ENCODE results near the gene APOBEC3B.
"Not testable (repeated sequence)": the region's sequence is repeated elsewhere in the genome, so short reads cannot be mapped to it uniquely, and the experiment has no call there.

APOBEC3B gene

DNA sequence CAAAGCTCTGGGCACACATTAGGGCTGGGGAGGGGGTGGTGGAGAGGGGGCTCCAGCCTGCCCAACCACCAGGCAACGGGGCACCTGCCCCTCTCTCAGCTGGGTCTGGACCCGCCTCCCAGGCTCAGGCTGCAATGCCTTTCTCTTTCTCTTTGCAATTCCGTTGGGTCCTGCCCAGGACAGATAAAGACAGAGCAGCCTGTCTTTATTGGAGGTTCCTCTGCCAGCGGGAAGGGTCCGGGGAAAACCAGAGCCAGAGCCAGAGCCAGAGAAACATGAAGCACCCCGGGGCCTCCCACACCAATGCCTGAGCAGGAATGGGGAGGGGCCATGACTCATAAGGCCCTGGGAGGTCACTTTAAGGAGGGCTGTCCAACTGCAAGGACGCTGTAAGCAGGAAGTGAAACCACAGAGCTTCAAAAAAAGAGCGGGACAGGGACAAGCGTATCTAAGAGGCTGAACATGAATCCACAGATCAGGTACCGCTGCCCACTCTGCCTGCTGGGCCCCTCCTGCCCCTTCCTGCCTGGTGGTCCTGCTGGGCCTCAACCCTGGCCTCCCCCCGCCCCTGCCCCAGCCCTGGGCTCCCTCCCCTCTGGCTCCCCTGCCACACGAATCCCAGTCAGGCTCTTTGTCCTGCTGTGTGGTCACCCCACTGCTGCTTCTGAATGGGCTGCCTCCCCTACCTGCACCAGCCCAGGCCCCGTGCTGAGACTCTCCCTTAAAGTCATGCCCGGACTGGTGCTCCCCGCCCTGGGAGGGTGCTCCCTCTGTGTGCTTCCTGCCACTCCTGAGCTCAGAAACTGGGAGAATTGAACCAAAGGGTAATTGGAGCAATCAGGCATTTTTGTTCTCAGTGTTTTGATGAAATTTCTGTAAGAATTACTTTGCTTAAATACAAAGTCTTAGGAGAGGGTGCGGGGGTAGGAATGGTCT is at the start of gene APOBEC3B:
Gene APOBEC3B (plus strand): TSS at position 356 of the 936 bp plus-strand sequence. CDS start 107 bp downstream, at position 463.
- no peak for DNase-seq

DNA sequence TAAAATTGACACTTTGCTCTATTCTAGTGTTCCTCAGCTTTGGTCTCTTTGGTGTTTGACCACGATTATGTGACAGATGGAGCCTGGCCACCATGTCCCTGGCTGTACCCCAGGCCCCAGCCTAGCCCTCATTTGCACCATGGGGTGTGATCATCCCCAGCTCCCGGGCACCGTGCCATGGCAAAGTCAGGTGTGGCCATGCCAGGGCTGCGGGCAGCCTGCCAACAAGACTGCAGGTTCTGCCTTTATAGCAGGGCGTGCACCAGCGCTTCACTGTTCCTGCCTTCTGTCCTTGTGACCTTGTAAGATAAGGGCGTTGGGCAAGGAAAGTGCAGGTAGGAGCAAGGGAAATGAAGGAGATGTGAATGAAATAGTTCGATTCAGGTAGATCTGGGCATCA is 47.1 kb upstream of the APOBEC3B start:
- no peak for DNase-seq

DNA sequence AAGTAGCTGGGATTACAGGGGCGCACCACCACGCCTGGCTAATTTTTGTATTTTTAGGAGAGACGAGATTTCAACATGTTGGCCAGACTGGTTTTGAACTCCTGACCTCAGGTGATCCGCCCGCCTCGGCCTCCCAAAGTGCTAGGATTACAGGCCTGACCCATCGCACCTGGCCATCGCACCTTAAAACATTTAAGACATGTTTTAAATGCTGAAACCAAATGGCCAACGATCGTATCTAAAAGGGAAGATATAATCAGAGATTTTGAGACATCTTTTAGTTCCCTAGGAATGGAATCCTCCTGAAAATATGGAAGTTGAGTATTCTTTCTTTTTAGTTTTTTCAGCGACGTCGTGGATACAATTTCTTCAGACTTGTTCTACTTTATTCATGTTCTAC is 46.5 kb upstream of the APOBEC3B start:
- no peak for DNase-seq

DNA sequence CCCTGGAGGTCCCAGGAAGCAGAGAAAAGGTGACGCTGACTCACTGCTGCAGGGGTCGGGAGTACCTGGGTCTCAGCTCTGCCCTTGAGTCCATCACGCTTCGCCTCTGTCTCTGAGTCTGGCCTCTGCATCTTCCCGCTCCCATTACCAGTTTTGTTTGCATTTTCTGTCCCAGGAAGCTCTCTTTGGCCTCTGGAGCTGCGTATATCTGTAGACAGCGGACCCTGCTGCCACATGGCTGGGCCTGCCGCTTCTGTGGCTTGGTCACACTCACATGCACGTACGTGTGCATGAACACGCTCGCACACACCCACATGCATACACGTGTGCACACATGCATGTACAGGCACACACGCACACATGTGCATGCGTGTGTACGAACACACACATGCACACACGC is 45.6 kb upstream of the APOBEC3B start:
- no peak for DNase-seq

DNA sequence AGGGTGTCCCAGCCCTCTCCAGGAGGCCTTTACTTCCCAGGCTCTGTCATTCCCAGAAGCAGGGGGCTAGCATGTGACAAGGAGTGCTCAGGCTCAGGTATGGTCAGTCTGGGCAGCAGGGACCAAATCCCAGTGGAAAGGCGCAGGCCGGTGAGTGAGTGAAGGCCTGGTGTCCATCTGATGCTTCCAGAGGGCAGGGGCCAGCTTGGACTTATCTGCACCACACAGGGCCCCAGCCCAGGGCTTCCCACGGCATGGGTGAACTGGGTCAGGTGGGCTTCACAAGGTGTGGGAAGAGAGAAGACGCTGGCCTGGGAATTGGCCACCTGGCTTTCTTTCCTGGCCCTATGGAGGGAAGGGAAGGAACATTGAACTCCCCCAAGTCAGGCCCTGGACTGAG is 45.1 kb upstream of the APOBEC3B start:
- no peak for DNase-seq

DNA sequence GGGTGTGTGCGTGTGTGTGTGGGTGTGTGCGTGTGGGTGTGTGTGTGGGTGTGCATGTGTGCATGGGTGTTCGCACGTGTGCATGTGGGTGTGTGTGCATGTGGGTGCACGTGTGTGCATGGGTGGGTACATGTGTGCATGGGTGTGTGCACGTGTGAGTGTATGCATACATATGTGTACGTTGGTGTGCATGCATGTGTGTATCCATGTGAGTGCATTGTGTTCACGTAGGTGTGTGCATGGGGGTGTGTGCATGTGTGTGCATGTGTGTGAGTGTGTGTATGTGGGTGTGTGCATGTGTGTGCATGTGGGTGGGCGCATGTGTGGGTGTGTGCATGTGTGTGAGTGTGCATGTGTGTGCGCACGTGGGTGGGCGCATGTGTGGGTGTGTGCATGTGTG is 44.6 kb upstream of the APOBEC3B start:
- no peak for DNase-seq

DNA sequence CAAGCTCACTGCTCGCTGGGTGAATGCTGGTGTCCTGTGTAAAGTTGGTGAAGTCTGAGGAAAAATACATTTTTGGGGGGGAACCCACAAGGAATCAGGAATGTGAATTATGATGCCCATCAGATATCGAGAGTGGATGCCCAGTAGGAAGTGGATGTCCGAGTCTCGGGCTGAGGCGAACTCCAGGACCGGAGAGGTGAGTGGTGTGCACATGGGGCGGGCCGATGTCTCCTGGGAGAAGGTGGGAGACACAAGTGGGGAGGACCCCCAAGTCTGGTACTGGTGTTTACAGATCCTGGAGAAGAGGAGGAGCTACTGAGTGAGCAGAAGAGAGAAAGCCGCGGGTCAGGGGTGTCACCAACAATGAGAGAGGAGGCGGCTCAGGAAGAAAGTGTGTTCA is 43.9 kb upstream of the APOBEC3B start:
- no peak for DNase-seq

DNA sequence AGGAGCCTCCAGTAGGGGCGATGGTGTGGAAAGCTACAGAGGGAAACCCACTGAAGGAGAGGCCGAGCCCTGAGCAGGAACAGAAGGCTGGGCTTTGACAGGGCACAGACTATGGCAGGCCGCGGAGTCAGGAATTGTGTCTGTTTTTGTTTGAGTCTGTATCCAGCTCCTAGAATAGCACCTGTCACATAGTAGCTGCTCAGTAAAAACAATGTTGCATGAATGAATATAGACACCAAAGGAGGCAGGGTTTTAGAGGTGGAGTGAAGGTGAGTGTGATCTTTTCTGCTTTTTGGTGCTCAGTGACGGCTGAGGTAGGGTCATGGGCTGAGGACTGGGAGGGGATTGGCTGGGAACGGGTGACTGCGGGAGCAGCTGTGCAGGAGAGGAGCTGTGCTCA is 43.2 kb upstream of the APOBEC3B start:
- DNase-seq: no peak

DNA sequence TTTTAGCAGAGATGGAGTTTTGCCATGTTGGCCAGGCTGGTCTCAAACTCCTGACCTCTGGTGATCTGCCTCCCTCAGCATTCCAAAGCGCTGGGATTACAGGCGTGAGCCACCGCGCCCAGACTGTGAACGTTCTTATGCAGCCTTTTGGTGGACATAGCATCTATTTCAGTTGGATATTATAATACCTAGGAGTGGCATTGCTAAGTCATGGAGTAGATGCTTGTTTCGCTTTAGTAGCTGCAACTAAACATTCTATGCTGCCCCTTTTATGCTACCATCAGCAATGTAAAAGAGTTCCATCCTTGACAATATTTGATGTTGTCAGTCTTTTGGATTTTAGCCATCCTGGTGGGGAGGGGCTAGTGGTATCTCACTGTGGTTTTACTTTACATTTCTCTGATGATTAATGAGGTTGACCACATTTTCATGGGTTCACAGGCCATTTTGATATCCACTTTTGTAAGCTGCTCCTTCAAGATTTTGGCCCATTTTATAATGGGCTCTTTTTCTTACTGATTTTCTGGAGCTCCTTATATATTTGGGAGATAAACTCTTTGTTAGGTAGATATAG is 41.2 kb upstream of the APOBEC3B start:
- DNase-seq: no peak

DNA sequence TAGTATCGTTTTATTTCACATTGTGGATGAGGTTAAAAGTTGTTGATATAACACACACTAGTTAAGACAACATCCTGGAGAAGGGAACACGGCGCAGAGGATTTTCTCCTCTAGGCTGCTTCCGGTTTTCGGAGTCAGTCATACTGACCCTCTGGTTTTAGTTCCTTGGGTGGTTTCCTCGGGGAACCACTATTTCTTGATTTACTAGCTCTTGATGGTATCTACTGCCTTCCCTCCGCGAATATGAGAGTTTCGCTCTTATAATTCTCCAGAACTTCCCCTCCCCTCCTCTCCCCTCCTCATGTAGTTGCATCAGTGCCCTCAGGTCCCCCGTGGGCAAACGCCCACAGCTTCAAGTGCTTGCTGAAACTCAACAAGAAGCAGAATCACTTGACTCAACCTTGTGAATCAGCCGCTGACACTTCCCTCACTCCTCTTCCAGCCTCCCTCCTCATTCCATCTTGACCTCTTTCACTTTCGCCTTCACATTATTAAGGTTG is 40.6 kb upstream of the APOBEC3B start:
- DNase-seq: no peak

DNA sequence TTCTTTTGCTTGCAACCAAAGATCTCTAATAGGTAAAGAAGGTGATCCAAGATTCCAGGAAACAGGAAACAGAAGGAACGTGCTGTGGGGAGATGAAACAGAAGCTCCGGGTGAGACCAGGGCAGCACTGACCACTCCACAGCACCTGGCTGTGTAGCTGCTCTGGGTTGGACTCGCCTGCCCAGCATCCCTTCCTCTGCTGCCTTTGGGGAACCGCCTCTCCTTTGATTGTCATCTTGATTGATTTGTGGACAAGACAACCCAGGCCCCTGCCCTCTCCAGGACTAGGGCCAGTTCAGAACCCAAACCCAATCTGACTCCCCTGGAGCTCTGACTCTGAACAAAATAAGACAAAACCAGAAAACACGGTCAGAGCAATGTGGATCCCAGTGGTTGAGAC is 39.4 kb upstream of the APOBEC3B start:
- DNase-seq: no peak

DNA sequence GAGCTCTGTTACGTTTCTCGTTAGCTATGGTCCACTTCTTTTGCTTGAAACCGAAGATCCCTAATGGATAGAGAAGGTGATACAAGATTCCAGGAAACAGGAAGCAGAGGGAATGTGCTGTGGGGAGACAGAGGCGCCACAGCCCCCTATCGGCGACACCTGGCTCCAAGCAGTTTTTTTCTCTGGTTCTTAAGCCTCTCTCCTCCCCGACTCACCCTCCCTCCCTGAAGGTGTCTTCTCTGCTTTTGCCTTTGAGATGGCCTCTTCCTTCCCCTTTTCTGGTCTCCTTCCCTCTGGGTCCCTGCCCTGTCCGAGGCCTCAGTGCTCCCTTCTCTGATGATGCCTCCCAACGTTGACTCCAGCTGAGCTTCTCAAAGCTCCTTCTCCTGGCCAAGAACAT is 38.9 kb upstream of the APOBEC3B start:
- no peak for DNase-seq

DNA sequence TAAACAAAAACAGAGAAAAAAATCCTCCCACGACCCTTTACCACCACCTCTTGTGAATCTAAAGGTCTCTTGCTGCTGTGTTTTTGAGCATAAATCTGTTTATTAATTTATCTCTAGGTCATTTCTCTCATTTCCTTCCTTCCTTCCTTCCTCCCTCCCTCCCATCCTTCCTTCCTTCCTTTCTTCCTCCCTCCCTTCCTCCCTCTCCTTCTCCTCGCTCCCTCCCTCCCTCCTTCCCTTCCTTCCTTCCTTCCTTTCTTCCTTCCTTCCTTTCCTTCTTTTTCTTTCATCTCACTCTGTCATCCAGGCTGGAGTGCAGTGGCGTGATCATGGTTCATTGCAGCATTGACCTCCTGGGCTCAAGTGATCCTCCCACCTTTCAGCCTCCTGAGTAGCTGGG is 38.3 kb upstream of the APOBEC3B start:
- no peak for DNase-seq

DNA sequence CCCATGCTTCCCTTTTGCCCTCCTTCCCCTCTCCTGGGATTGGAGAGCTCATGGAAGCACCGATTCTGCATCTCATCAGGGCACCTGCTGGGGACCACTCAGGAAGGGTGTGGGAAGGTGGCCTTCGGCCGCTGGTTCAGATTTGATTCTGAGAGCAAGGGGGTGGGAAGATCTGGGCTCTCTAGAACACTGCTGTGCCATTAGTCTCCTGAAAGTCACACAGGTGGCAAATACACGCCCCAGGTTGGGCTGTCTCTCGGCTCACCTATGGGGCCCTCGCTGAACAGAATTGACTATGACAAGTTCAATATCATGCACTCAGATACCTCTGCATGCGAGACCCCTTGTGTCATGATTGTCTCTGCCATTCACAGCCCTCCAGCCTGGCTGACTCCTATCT is 37.5 kb upstream of the APOBEC3B start:
- no peak for DNase-seq

DNA sequence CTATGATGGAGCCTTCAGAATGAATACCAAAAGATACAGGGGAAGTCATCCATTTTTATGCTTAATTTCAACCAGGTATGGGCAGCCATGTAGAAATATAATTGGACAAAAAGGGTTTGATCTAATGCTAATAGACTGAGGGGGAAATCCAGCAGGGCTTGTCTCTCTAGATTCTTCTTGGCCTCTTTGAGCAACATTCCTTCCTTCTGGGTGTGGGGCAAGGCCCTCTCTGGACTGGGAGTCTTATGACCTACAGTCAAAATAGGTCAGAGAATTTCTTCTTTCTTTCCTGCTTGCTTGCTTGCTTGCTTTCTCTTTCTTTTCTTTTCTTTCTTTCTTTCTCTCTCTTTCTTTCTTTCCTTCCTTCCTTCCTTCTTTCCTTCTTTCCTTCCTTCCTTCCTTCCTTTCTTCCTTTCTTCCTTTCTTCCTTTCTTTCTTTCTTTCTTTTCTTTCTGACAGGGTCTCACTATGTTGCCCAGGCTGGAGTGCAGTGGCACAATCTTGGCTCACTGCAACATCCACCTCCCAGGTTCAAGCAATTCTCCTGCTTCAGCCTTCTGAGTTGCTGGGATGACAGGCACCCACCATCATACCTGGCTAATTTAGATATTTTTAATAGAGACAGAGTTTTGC is 36.3 kb upstream of the APOBEC3B start:
- not testable (repeated sequence) for DNase-seq

DNA sequence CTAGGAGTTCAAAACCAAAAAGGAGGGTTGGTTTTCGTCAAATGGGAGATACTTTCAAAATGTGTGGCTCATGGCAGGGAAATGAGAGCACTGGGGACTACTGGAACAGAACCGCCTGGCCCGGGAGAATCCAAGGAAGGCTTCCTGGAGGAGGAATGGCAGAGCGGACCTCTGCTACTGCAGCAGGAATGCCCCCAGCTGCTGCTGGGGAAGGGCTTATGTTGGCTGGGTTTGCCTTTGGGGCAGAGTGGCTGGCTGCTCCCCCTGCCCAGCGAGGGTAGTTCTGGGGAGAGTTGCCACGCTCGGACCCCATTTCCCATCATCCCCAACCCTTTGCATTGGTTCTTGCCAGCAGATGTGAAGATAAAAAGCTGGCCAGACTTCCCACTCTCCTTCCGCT is 35.4 kb upstream of the APOBEC3B start:
- DNase-seq: no peak

DNA sequence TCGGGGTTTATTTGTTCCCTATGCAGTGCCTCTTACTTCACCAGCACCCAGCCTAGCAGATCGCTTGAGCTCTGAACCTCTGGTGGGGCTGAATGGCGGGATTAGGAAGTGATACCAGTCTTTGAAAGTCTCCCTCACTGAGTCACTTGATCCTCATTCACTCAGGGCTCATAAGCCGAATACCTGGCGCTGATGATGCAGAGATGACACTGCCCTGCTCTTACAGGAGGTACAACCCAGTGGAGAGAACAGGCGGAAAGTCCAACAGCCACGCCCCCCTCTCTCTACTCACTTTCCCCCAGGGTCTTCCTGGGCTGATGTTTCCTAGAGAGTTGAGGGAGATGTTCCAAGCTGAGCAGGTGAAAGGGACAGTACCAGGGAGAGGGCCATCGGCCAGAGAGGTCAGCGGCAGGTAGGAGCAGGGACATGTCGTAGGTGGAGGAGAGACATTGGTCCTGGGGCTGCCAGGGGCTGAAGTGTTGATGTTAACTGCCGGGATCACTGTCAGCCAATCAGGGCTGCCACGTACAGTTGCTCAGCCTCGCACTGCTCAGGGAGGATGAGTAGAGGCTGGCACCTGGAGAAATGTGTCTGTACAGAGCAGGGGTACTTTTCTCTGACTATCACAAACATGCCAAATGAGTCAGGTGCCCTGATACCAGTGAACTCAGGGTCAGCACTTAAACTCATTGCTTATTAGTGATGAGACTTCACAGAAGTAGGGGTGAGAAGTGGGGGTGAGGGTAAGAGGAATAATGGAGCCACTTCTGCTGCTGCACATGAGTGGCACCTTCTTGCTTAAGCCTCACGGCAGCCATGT is 34.6 kb upstream of the APOBEC3B start:
- no peak for DNase-seq

DNA sequence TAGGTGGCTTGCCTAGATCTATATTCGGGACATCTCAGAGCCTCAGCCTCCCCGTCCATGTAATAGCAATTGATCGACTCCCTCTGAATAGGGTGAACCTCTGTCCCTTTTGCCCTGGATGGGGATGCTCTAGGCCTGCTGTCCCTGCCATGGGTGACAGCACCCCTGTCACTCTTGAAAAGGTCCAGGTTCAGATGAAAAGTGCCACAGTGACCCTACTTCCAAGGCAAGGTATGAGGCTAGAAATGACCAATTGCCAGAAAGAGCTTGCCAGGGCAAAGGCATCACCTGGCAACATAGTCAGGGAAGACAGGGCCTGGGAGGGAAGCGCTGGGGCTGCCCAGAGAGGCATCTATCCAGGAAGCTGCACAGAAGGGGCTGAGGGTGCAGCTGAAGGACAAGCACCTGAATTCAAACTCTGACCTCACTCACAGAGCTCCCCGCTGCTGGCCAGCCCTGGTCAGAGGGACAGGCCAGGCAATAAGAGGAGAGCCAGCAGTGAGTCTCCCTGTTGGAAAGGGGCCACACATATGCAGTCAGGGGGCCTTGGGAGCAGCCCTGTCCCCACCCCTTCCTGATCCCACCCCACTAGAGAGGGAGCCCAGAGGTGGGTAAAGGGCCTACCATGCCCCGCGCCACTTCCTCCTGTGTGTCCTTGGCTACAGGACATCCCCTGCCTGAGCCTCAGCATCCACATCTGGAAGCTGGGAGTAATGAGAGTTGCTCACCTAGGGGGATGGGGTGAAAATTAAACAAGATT is 33.8 kb upstream of the APOBEC3B start:
- no peak for DNase-seq

DNA sequence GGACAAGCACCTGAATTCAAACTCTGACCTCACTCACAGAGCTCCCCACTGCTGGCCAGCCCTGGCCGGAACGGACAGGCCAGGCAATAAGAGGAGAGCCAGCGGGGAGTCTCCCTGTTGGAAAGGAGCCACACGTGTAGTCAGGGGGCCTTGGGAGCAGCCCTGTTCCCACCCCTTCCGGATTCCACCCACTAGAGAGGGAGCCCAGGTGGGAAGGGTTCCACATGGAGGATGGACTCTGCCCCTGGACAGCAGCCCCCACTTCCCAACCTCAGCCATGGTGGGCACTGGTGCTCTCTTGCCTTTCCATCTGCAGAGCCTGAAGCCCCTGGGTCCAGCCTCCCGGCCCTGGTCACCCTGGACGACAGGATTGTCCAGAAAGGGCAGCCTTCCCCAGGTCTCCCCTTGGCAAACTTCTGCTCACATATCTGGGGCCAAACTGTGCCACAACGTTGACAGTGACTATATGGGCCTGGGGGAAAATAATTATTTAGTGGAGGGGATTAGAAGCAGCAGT is 32.2 kb upstream of the APOBEC3B start:
- DNase-seq: no peak

DNA sequence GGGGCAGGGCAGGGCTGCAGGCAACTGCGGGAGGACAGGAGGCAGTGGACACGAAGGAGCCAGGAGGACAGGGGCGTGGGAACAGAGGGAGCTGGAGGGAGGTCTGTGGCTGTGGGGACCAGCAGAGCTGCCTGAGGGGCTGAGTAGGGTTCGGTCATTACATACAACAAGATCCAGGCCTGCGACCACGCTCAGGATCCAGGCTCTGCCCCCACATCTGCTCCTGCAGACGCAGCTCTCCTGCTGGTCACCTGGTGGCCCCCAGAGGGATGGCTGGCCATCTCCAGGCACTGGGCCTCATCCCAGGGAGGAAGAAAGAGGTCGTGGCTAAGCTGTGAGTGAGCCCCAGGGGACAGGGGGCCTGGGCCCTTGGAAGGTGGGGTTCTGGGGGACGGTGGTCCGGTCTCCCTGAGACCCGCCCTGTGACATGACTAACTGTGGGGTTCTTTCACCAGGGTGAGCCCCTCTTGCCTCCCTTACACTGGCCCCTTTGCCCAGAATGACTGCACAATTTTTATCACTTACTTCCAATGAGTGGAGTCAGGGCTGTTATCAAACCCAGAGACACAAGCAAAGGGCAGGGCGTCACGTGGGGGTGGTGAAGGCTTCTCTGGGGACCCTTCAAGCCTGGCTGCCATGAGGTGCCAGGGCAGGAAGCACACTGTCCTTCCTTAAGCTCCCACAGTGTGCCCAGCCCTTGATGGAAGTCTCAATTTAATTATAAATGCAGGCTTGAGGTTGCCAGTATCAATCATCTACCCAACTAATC is 31.4 kb upstream of the APOBEC3B start:
- no peak for DNase-seq

DNA sequence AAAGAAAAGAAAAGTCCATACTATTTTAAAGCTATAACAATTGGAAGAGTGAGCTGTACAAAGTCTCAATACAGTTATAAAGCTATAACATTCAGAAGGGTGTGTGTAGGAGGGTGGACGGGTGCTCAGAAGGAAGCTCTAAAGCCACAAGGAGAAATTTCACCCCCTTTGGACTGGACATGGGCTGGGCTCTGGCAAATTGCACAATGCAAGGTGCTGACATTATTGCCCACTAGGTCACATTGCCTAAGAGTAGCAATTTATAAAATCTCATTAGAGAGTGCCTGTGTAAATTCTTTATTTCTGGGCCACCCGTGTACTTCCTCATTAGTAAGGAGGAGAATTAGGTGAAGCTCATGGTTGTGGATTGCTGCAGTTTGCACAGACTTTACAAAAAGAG is 30.4 kb upstream of the APOBEC3B start:
- no peak for DNase-seq

Data from NCI-H2227 treated with DMSO at 0.1 percent for 48 hours (cell line).